HCT116 (cell line): ENCODE data around the gene FBXO31. TPM values are rescaled to one million over a fixed set of nuclear protein-coding genes. Genes with fewer than 3 reads are reported as not detected.
"Not testable (repeated sequence)": the region's sequence is repeated elsewhere in the genome, so short reads cannot be mapped to it uniquely, and the experiment has no call there.

ENCODE experiments used
- ATAC-seq: fragments of 200-7000 bp; cut with Tn5 transposase; 2 replicates; pipeline ENCODE4 v1.9.1; 2020; ENCODE audit warnings: mild to moderate bottlenecking, moderate library complexity
- BruUV-seq: library from RNA; stranded (reverse); fragments of 400-500 nt; replicated peaks from 2 replicates; lab custom pipeline; 2021; lab: Mats Ljungman, UMichigan
- CTCF ChIA-PET: fragments of 300-600 bp; sonication (Branson Sonifier 250); formaldehyde crosslinking; loops from one replicate; lab custom pipeline; 2021; ENCODE audit warnings: antibody characterized with exemption; lab: Charles Lee
- POLR2A ChIA-PET: fragments of 300-600, 350-600 bp; sonication (Branson Sonifier 250); formaldehyde crosslinking; loops from one replicate; lab custom pipeline; 2021; ENCODE audit warnings: antibody characterized with exemption; lab: Charles Lee
- RAD21 ChIA-PET, 2 experiments: fragments of 300-600 bp; sonication (Branson Sonifier 250); formaldehyde crosslinking; loops; one replicate each; lab custom pipeline; 2023; ENCODE audit warnings: low total read pairs in 2 of 2; ENCODE audit not compliant: uncharacterized antibody in 2 of 2, unreplicated experiment in 2 of 2, low non-redundant PET in 1 of 2; lab: Charles Lee
- DNase-seq: peaks from one replicate; pipeline ENCODE4 v3.0.0-alpha.2; 2010; ENCODE audit warnings: low read depth, low spot score
- H2AFZ ChIP-seq: fragments of 200-600 bp; shearing (Covaris generic), sonication (generic); 2 replicates; pipeline ENCODE4 v1.6.1; 2017; ENCODE audit warnings: low read depth, mixed run types, mixed read lengths, antibody characterized with exemption, low read length; ENCODE audit not compliant: poor library complexity, severe bottlenecking
- H3K27ac ChIP-seq: 2 replicates; pipeline ENCODE4 v1.5.1; 2012; ENCODE audit warnings: low read depth, low read length
- H3K27me3 ChIP-seq: fragments of 200-600 bp; sonication (generic); 2 replicates; pipeline ENCODE4 v1.6.1; 2016; ENCODE audit warnings: mixed run types, low read length, mixed read lengths; ENCODE audit not compliant: insufficient read depth
- H3K36me3 ChIP-seq, 2 experiments: fragments of 200-500 bp in 1 of 2; fragments of 200-600 bp in 1 of 2; sonication (Bioruptor generic) in 1 of 2; sonication (generic) in 1 of 2; 2 replicates each; pipeline versions ENCODE4 v1.5.1 to v1.6.1; 2014 to 2016; ENCODE audit warnings: low read length in 2 of 2, inconsistent platforms in 1 of 2, mixed read lengths in 1 of 2, mixed run types in 1 of 2; ENCODE audit not compliant: insufficient read depth in 2 of 2, control insufficient read depth in 1 of 2
- H3K4me1 ChIP-seq, 2 experiments: fragments of 200-600 bp in 1 of 2; sonication (generic) in 1 of 2; 2 replicates each; pipeline versions ENCODE4 v1.5.1 to v1.6.1; 2012 to 2017; ENCODE audit warnings: low read length in 2 of 2, inconsistent platforms in 1 of 2, mild to moderate bottlenecking in 1 of 2, mixed read lengths in 1 of 2, mixed run types in 1 of 2, moderate library complexity in 1 of 2; ENCODE audit not compliant: insufficient read depth in 2 of 2, control insufficient read depth in 1 of 2
- H3K4me2 ChIP-seq: fragments of 200-600 bp; sonication (generic); 2 replicates; pipeline ENCODE4 v1.6.1; 2017; ENCODE audit warnings: mixed run types, low read length, mixed read lengths
- H3K4me3 ChIP-seq, 2 experiments: fragments of 200-600 bp in 1 of 2; sonication (generic) in 1 of 2; replicated peaks in 1 of 2; 2 replicates each; pipeline ENCODE4 v1.5.1; 2011 to 2016; ENCODE audit warnings: low read length in 2 of 2, control low read depth in 1 of 2, low read depth in 1 of 2, mild to moderate bottlenecking in 1 of 2, mixed read lengths in 1 of 2, mixed run types in 1 of 2
- H3K79me2 ChIP-seq: fragments of 200-600 bp; sonication (generic); 2 replicates; pipeline ENCODE4 v1.6.1; 2017; ENCODE audit warnings: mild to moderate bottlenecking, mixed run types, low read length, moderate library complexity, mixed read lengths; ENCODE audit not compliant: insufficient read depth
- H3K9ac ChIP-seq: fragments of 200-600 bp; sonication (generic); 2 replicates; pipeline ENCODE4 v1.6.1; 2016; ENCODE audit warnings: low read length, mixed read lengths
- H3K9me2 ChIP-seq: fragments of 200-600 bp; sonication (generic), shearing (Covaris generic); 2 replicates; pipeline ENCODE4 v1.6.1; 2017; ENCODE audit warnings: mixed run types, mild to moderate bottlenecking, moderate library complexity; ENCODE audit not compliant: insufficient read depth
- H3K9me3 ChIP-seq, 2 experiments: fragments of 200-500 bp in 1 of 2; fragments of 200-600 bp in 1 of 2; sonication (Bioruptor generic) in 1 of 2; sonication (generic) in 1 of 2; 2 replicates each; pipeline ENCODE4 v1.6.1; 2014 to 2017; ENCODE audit warnings: low read length in 2 of 2, mixed read lengths in 2 of 2, inconsistent platforms in 1 of 2, low read depth in 1 of 2, mild to moderate bottlenecking in 1 of 2, mixed run types in 1 of 2, moderate library complexity in 1 of 2; ENCODE audit not compliant: control insufficient read depth in 1 of 2, insufficient read depth in 1 of 2
- H4K20me1 ChIP-seq: fragments of 200-600 bp; sonication (generic), shearing (Covaris generic); 2 replicates; pipeline ENCODE4 v1.6.1; 2017; ENCODE audit warnings: mixed run types, mild to moderate bottlenecking, moderate library complexity; ENCODE audit not compliant: insufficient read depth
- ATF3 ChIP-seq: IDR thresholded peaks from 2 replicates; pipeline ENCODE4 v1.6.1; 2012
- CTCF ChIP-seq, 3 experiments: fragments of 200-600 bp in 1 of 3; sonication (generic) in 1 of 3; IDR thresholded peaks in 2 of 3; conservative IDR thresholded peaks in 1 of 3; 2 replicates each; pipeline ENCODE4 v1.5.1; 2012 to 2017; ENCODE audit warnings: low read depth in 2 of 3, low read length in 2 of 3, antibody characterized with exemption in 1 of 3, borderline replicate concordance in 1 of 3, control low read depth in 1 of 3, mild to moderate bottlenecking in 1 of 3, mixed read lengths in 1 of 3, mixed run types in 1 of 3, moderate library complexity in 1 of 3; ENCODE audit not compliant: insufficient read depth in 1 of 3
- EZH2 ChIP-seq: fragments of 200-600 bp; sonication (generic); IDR thresholded peaks from 2 replicates; pipeline ENCODE4 v1.6.1; 2017; ENCODE audit warnings: antibody characterized with exemption, mixed run types
- FOSL1 ChIP-seq: IDR thresholded peaks from 2 replicates; pipeline ENCODE4 v1.6.1; 2012; ENCODE audit warnings: low read depth
- POLR2A ChIP-seq: IDR thresholded peaks from 2 replicates; pipeline ENCODE4 v1.7.0; 2011; ENCODE audit warnings: borderline replicate concordance; ENCODE audit not compliant: insufficient read depth, insufficient read length; ENCODE audit errors: extremely low read depth
- POLR2AphosphoS5 ChIP-seq: IDR thresholded peaks from 2 replicates; pipeline ENCODE4 v1.6.1; 2011; ENCODE audit warnings: mild to moderate bottlenecking, low read depth, low read length, moderate library complexity
- RAD21 ChIP-seq: IDR thresholded peaks from 2 replicates; pipeline ENCODE4 v1.6.1; 2012; ENCODE audit warnings: low read depth, mild to moderate bottlenecking
- REST ChIP-seq: IDR thresholded peaks from 2 replicates; pipeline ENCODE4 v1.6.1; 2012; ENCODE audit warnings: low read depth
- TCF7L2 ChIP-seq: IDR thresholded peaks from 2 replicates; pipeline ENCODE4 v1.7.0; 2011; ENCODE audit warnings: borderline replicate concordance, inconsistent platforms; ENCODE audit not compliant: insufficient read depth, insufficient read length; ENCODE audit errors: extremely low read depth
- intact Hi-C: fragments of 100-400 bp; cut with micrococcal nuclease; formaldehyde crosslinking; loops from 2 replicates; pipeline ENCODE4 v1.10.0; 2022
- total RNA-seq: library from RNA; stranded (reverse); gene quantifications from one replicate; pipeline ENCODE4 v1.2.1, GENCODE V29; 2021; ENCODE audit not compliant: unreplicated experiment

FBXO31 gene
- total RNA-seq, 1 experiment from 2014 or later = 52.1 TPM

GRCh38 chr16:87390641-87391323 is 7.2 kb upstream of the FBXO31 start (continued):
- TF ChIP-seq ATF3 (no peak), POLR2A (no peak), POLR2AphosphoS5 (no peak)

GRCh38 chr16:87389914-87390313 is 6.3 kb upstream of the FBXO31 start:
- ATAC-seq, H3K9me3 ChIP-seq, H4K20me1 ChIP-seq, H3K9ac ChIP-seq, H3K4me3 ChIP-seq, H3K27ac ChIP-seq, H3K36me3 ChIP-seq, H2AFZ ChIP-seq, H3K9me2 ChIP-seq, BruUV-seq, H3K27me3 ChIP-seq, DNase-seq, RAD21 ChIA-PET: not testable (repeated sequence)
- ChIA-PET CTCF (interaction anchor here (0.7 kb wide), 1 partner anchor 11 kb away, joined by 3 read pairs; no protein-coding TSS in a partner anchor), POLR2A (interaction anchor here (3.4 kb wide), 1 partner anchor 12 kb away, joined by 15 read pairs; no protein-coding TSS in a partner anchor)
- Histone ChIP-seq H3K79me2 (peaks cover 15% of the 10 kb centered on the region), H3K4me2 (peak overlapping the region; percentile 54; the same call in 1 of the 2 replicates), H3K4me1 (peaks cover 48 to 60% of the 10 kb centered on the region in 2 experiments)
- intact Hi-C loops = loop anchor here (5.0 kb wide), 1 partner anchor 828 kb away; no protein-coding TSS in a partner anchor

GRCh38 chr16:87389245-87389644 is 5.7 kb upstream of the FBXO31 start:
- no peaks in the 10 kb centered on the region for H3K9me2 ChIP-seq
- H3K4me2 ChIP-seq = peak overlapping the region; percentile 54
- no peak for DNase-seq
- no peaks in the 10 kb centered on the region for H3K36me3 ChIP-seq
- no peaks in the 10 kb centered on the region for H3K27me3 ChIP-seq
- H3K9ac ChIP-seq = no peak overlapping the region
- no peak for ATAC-seq
- POLR2A ChIA-PET = interaction anchor here (1.0 to 3.4 kb wide), 5 partner anchors 10 to 98 kb away, joined by 3 to 15 read pairs (median 6); partner anchors contain the start of gene C16orf95
- TF ChIP-seq CTCF (IDR thresholded peaks at IDR 0.05 in 2 of 3, conservative IDR thresholded peaks at IDR 0.05 in 1 of 3; ENCODE audit: borderline replicate concordance in 1 of 3, insufficient read depth in 1 of 3, low read depth in 2 of 3, low read length in 2 of 3) (no peak), REST (no peak), EZH2 (no peak), RAD21 (no peak), POLR2A (no peak), TCF7L2 (no peak), FOSL1 (no peak)
- TF ChIP-seq, all 23 proteins: peak for 0
- intact Hi-C loops = loop anchor here (5.0 kb wide), 1 partner anchor 827 kb away; no protein-coding TSS in a partner anchor
- H2AFZ ChIP-seq = peak overlapping the region; percentile 24
- H3K79me2 ChIP-seq = peaks cover 9% of the 10 kb centered on the region; the same call in 1 of the 2 replicates
- BruUV-seq = no TSS peak
- no peaks in the 10 kb centered on the region for H3K9me3 ChIP-seq
- H3K27ac ChIP-seq = peak overlapping the region; percentile 47; the same call in 1 of the 2 replicates
- H3K4me3 ChIP-seq = no peak overlapping the region
- no peaks in the 10 kb centered on the region for H4K20me1 ChIP-seq
- peaks cover 48 to 60% of the 10 kb centered on the region in 2 experiments for H3K4me1 ChIP-seq
- RAD21 ChIA-PET = no interaction called here
- CTCF ChIA-PET = interaction anchor here (0.5 to 2.1 kb wide), 4 partner anchors 57 to 293 kb away, joined by 3 to 10 read pairs (median 4); no protein-coding TSS in a partner anchor
